SK-N-SH treated with all-trans-retinoic acid at 6 μM for 48 hours (cell line): Measurements from ENCODE around the gene RBM10.

Experiments used
- ATAC-seq: fragments of 200-7000 bp; cut with Tn5 transposase; 3 replicates; pipeline ENCODE4 v1.9.1; 2020; ENCODE audit warnings: mild to moderate bottlenecking, moderate library complexity
- ARNTL ChIP-seq: fragments of 450-650 bp; formaldehyde crosslinking; IDR thresholded peaks from 2 replicates; pipeline ENCODE4 v1.5.0; 2020; ENCODE audit warnings: low read depth, mild to moderate bottlenecking, moderate library complexity, borderline replicate concordance
- BACH2 ChIP-seq: fragments of 250-450 bp; sonication (Bioruptor Pico); IDR thresholded peaks from 2 replicates; pipeline ENCODE4 v1.9.0; 2021; ENCODE audit warnings: mild to moderate bottlenecking, borderline replicate concordance
- CREB5 ChIP-seq: fragments of 250-450 bp; sonication (Bioruptor Pico); IDR thresholded peaks from 2 replicates; pipeline ENCODE4 v1.5.1; 2020; ENCODE audit warnings: low read depth, mild to moderate bottlenecking, moderate library complexity
- ESRRG ChIP-seq: fragments of 250-450 bp; sonication (Bioruptor Pico); IDR thresholded peaks from 2 replicates; pipeline ENCODE4 v1.6.1; 2021; ENCODE audit warnings: mild to moderate bottlenecking
- GLIS3 ChIP-seq: fragments of 250-450 bp; sonication (Bioruptor Pico); IDR thresholded peaks from 2 replicates; pipeline ENCODE4 v1.5.0; 2020; ENCODE audit warnings: mild to moderate bottlenecking, moderate library complexity
- ISL1 ChIP-seq: fragments of 250-450 bp; sonication (Bioruptor Pico); IDR thresholded peaks from 2 replicates; pipeline ENCODE4 v2.1.2; 2022; ENCODE audit warnings: mild to moderate bottlenecking, moderate library complexity
- OSR1 ChIP-seq: fragments of 250-450 bp; sonication (Bioruptor Pico); IDR thresholded peaks from 2 replicates; pipeline ENCODE4 v1.8.0; 2022; ENCODE audit warnings: moderate library complexity, mild to moderate bottlenecking, inconsistent platforms
- PATZ1 ChIP-seq: fragments of 250-450 bp; sonication (Bioruptor Pico); IDR thresholded peaks from 2 replicates; pipeline ENCODE4 v1.8.0; 2020; ENCODE audit warnings: mild to moderate bottlenecking, moderate library complexity, borderline replicate concordance
- PPARA ChIP-seq: fragments of 250-450 bp; sonication (Bioruptor Pico); IDR thresholded peaks from 2 replicates; pipeline ENCODE4 v1.5.0; 2020; ENCODE audit warnings: mild to moderate bottlenecking, borderline replicate concordance
- SNAI2 ChIP-seq: fragments of 250-450 bp; sonication (Bioruptor Pico); IDR thresholded peaks from 2 replicates; pipeline ENCODE4 v1.5.0; 2020; ENCODE audit warnings: mild to moderate bottlenecking, moderate library complexity
- TCF4 ChIP-seq: fragments of 250-450 bp; sonication (Bioruptor Pico); IDR thresholded peaks from 2 replicates; pipeline ENCODE4 v1.8.0; 2021; ENCODE audit warnings: mild to moderate bottlenecking, moderate library complexity, borderline replicate concordance
- TOX ChIP-seq: fragments of 250-450 bp; sonication (Bioruptor Pico); IDR thresholded peaks from 2 replicates; pipeline ENCODE4 v1.8.0; 2021; ENCODE audit warnings: mild to moderate bottlenecking, moderate library complexity, borderline replicate concordance
- TSHZ2 ChIP-seq: fragments of 250-450 bp; sonication (Bioruptor Pico); IDR thresholded peaks from 2 replicates; pipeline ENCODE4 v1.5.0; 2020; ENCODE audit warnings: mild to moderate bottlenecking, moderate library complexity
- ZC3H10 ChIP-seq: fragments of 250-450 bp; sonication (Bioruptor Pico); IDR thresholded peaks from 2 replicates; pipeline ENCODE4 v1.5.1; 2021; ENCODE audit warnings: mild to moderate bottlenecking, moderate library complexity
- ZFP3 ChIP-seq: fragments of 250-450 bp; sonication (Bioruptor Pico); IDR thresholded peaks from 2 replicates; pipeline ENCODE4 v1.5.0; 2020; ENCODE audit warnings: mild to moderate bottlenecking, moderate library complexity
- ZNF565 ChIP-seq: fragments of 450-650 bp; formaldehyde crosslinking; conservative IDR thresholded peaks from 2 replicates; pipeline ENCODE4 v1.5.0; 2020; ENCODE audit warnings: low read depth, mild to moderate bottlenecking, moderate library complexity
- ZNF70 ChIP-seq: fragments of 450-650 bp; formaldehyde crosslinking; IDR thresholded peaks from 2 replicates; pipeline ENCODE4 v1.5.0; 2020; ENCODE audit warnings: mild to moderate bottlenecking, moderate library complexity
- ZNF8 ChIP-seq: fragments of 450-650 bp; formaldehyde crosslinking; IDR thresholded peaks from 2 replicates; pipeline ENCODE4 v1.5.0; 2020; ENCODE audit warnings: mild to moderate bottlenecking, moderate library complexity
- TF ChIP-seq, protein P1 (sequence below): fragments of 250-450 bp; sonication (Bioruptor Pico); IDR thresholded peaks from 2 replicates; pipeline ENCODE4 v1.5.1; 2021; ENCODE audit warnings: mild to moderate bottlenecking, moderate library complexity

RBM10 gene

GRCh38 chrX:47182106-47182700 lies 37.2 kb downstream of the RBM10 start:
- no peak for TF ChIP-seq ARNTL (CRISPR knock-in tag)
- TF ChIP-seq ZC3H10 (CRISPR knock-in tag) = no peak
- no peak for TF ChIP-seq ZNF8 (CRISPR knock-in tag)
- TF ChIP-seq, protein P1, sequence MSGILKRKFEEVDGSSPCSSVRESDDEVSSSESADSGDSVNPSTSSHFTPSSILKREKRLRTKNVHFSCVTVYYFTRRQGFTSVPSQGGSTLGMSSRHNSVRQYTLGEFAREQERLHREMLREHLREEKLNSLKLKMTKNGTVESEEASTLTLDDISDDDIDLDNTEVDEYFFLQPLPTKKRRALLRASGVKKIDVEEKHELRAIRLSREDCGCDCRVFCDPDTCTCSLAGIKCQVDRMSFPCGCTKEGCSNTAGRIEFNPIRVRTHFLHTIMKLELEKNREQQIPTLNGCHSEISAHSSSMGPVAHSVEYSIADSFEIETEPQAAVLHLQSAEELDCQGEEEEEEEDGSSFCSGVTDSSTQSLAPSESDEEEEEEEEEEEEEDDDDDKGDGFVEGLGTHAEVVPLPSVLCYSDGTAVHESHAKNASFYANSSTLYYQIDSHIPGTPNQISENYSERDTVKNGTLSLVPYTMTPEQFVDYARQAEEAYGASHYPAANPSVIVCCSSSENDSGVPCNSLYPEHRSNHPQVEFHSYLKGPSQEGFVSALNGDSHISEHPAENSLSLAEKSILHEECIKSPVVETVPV (CRISPR knock-in tag) = no peak
- TF ChIP-seq BACH2 (CRISPR knock-in tag) = no peak
- no peak for TF ChIP-seq ISL1 (CRISPR knock-in tag)
- TF ChIP-seq TOX (CRISPR knock-in tag) = no peak
- no peak for TF ChIP-seq TCF4 (CRISPR knock-in tag)
- no peak for TF ChIP-seq TSHZ2 (CRISPR knock-in tag)
- no peak for TF ChIP-seq ESRRG
- no peak for ATAC-seq

GRCh38 chrX:47184486-47184885 lies 39.5 kb downstream of the RBM10 start:
- TF ChIP-seq TOX (CRISPR knock-in tag) (no peak), TCF4 (CRISPR knock-in tag) (no peak), OSR1 (CRISPR knock-in tag) (no peak), PPARA (CRISPR knock-in tag) (no peak), TSHZ2 (CRISPR knock-in tag) (no peak), ZNF565 (CRISPR knock-in tag) (no peak), ZNF70 (CRISPR knock-in tag) (no peak), ISL1 (CRISPR knock-in tag) (no peak), GLIS3 (CRISPR knock-in tag) (no peak), PATZ1 (CRISPR knock-in tag) (no peak), CREB5 (CRISPR knock-in tag) (no peak)
- ATAC-seq = no peak

DNA sequence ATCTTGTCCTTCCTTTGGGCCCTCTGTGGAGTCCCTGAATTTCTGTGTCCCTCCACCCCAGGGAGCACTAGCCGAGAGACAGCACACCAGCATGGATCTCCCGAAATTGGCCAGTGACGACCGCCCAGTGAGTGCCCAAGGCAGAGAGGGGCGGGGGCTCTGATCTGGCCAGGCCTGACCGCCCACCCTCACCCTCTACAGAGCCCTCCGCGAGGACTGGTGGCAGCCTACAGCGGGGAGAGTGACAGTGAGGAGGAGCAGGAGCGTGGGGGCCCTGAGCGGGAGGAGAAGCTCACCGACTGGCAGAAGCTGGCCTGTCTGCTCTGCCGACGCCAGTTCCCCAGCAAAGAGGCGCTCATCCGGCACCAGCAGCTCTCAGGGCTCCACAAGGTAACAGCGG lies 40.2 kb downstream of the RBM10 start:
- ATAC-seq = no peak
- TF ChIP-seq ZC3H10 (CRISPR knock-in tag) (no peak), PPARA (CRISPR knock-in tag) (no peak), ARNTL (CRISPR knock-in tag) (no peak), ZNF70 (CRISPR knock-in tag) (no peak), ESRRG (no peak), OSR1 (CRISPR knock-in tag) (no peak), CREB5 (CRISPR knock-in tag) (no peak), BACH2 (CRISPR knock-in tag) (no peak), ZNF8 (CRISPR knock-in tag) (no peak), ZFP3 (no peak), GLIS3 (CRISPR knock-in tag) (no peak), TOX (CRISPR knock-in tag) (no peak), SNAI2 (CRISPR knock-in tag) (no peak)
- TF ChIP-seq, protein P1 (CRISPR knock-in tag) = no peak
